H1 (cell line): Measurements from ENCODE around the gene SH3RF2. TPM values are rescaled to one million over a fixed set of nuclear protein-coding genes. Genes with fewer than 3 reads are reported as not detected.

Experiments used
- CHD7 ChIP-seq: fragments of 300-600 bp; sonication (generic); IDR thresholded peaks from 2 replicates; pipeline ENCODE4 v1.7.1; 2012; ENCODE audit warnings: low read length, moderate library complexity, mild to moderate bottlenecking, inconsistent platforms; ENCODE audit not compliant: insufficient replicate concordance
- GABPA ChIP-seq: IDR thresholded peaks from 2 replicates; pipeline ENCODE4 v1.6.1; 2011; ENCODE audit warnings: mild to moderate bottlenecking, low read length, moderate library complexity, borderline replicate concordance; ENCODE audit not compliant: insufficient read depth
- SIRT6 ChIP-seq: IDR thresholded peaks from one replicate; pipeline ENCODE4 v1.7.1; 2012; ENCODE audit warnings: low read length, inconsistent platforms
- polyA plus RNA-seq, 7 experiments: library from polyadenylated mRNA; depleted of rRNA in 3 of 7; stranded (reverse) in 5 of 7; unstranded in 2 of 7; fragments of >200 nt in 5 of 7; fragments of 200-250 nt in 2 of 7; gene quantifications; 1 replicate in 5 of 7; 2 replicates in 1 of 7; 4 replicates in 1 of 7; pipeline versions ENCODE4 v1.2.1 to v1.2.3, GENCODE V29; 2011 to 2013; ENCODE audit warnings: missing spikeins in 2 of 7, mixed read lengths in 2 of 7
- total RNA-seq: library from RNA; stranded (reverse); fragmentation: NEBNext Ultra II Directional; extraction: Animal tissue kit (Norgen Biotek cat#: 25700); gene quantifications from 2 replicates; pipeline ENCODE4 v1.2.1, GENCODE V29; 2021

Gene SH3RF2
- total and polyA plus RNA-seq, 2 of the 8 experiments (the other 6 are each of a cell fraction or from before 2014, with no cell fraction given): 0.80 to 0.95 TPM

- TF ChIP-seq CHD7: no peak
- TF ChIP-seq SIRT6: no peak
- TF ChIP-seq GABPA: no peak
- TF ChIP-seq, all 59 proteins: peak for 0
Observed at GRCh38 chr5:146002491-146002890, 66.1 kb downstream of the SH3RF2 start (continued).
